C4-2B (cell line): ENCODE measurements around the gene FGF5.

Experiments used
- CTCF ChIP-seq: fragments of 450-650 bp; conservative IDR thresholded peaks from 2 replicates; pipeline ENCODE4 v1.5.1; 2017; ENCODE audit warnings: mild to moderate bottlenecking
- ZFX ChIP-seq: fragments of 450-650 bp; IDR thresholded peaks from 2 replicates; pipeline ENCODE4 v1.6.1; 2017

GRCh38 chr4:80321776-80322175 lies 55.3 kb downstream of the FGF5 start:
- TF ChIP-seq CTCF: no peak
- no peak for TF ChIP-seq ZFX
